Peyer's patch (tissue), 4 donors: ENCODE measurements around the gene TGFB1I1. TPM values are rescaled to one million over a fixed set of nuclear protein-coding genes. Genes with fewer than 3 reads are reported as not detected.
A peak's percentile ranks its signal among the peaks of the same experiment; 100 is the strongest.

Source experiments
- DNase-seq, 3 donors: peaks; one replicate each; pipeline ENCODE4 v3.0.0-alpha.2; 2017 to 2019
- H3K27ac ChIP-seq, 4 donors: fragments of 200-600 bp; sonication (generic); one replicate each; pipeline ENCODE4 v1.5.1; 2016 to 2019
- H3K27me3 ChIP-seq, 2 donors: fragments of 200-600 bp; sonication (generic); one replicate each; pipeline ENCODE4 v1.5.1; 2019
- H3K36me3 ChIP-seq, 3 donors: fragments of 200-600 bp; sonication (generic); one replicate each; pipeline ENCODE4 v1.5.1; 2016 to 2019
- H3K4me1 ChIP-seq, 4 donors: fragments of 200-600 bp; sonication (generic); one replicate each; pipeline ENCODE4 v1.5.1; 2016 to 2019
- H3K4me3 ChIP-seq, 4 donors: fragments of 200-600 bp; sonication (generic); 1 replicate in 3 of 4; 2 replicates in 1 of 4; pipeline ENCODE4 v1.5.1; 2016 to 2019; ENCODE audit warnings: mild to moderate bottlenecking in 1 of 4
- H3K9me3 ChIP-seq, 4 donors: fragments of 200-600 bp; sonication (generic); one replicate each; pipeline ENCODE4 v1.5.1; 2016 to 2019; ENCODE audit warnings: mild to moderate bottlenecking in 1 of 4
- POLR2A ChIP-seq, 2 donors: fragments of 450-650 bp; IDR thresholded peaks; one replicate each; pipeline ENCODE4 v1.5.1; 2017; ENCODE audit warnings: antibody characterized with exemption in 2 of 2, mild to moderate bottlenecking in 2 of 2, moderate library complexity in 2 of 2
- total RNA-seq, 4 donors: library from RNA; depleted of rRNA; stranded (reverse); fragments of >200 nt; gene quantifications; one replicate each; pipeline ENCODE4 v1.1.0, GENCODE V29; 2016
- TF ChIP-seq, protein P1 (sequence below), 6 experiments: fragments of 450-650 bp in 4 of 6; fragments of 200-600 bp in 2 of 6; sonication (generic) in 1 of 6; IDR thresholded peaks; one replicate each; pipeline ENCODE4 v1.5.1; 2017 to 2019; ENCODE audit warnings: antibody characterized with exemption in 6 of 6, mild to moderate bottlenecking in 3 of 6, moderate library complexity in 1 of 6

Gene TGFB1I1
- total RNA-seq, 4 donors from 2014 or later = 6.0 to 45.4 (median 18.2) TPM

- Histone ChIP-seq H3K27ac (peak overlapping the region in 3 of 4 donors; percentile 88 to 99 (median 97)), H3K27me3 (no peaks in the 10 kb centered on the region), H3K36me3 (peaks cover 0 to 4% (median 0%) of the 10 kb centered on the region in 3 donors), H3K9me3 (no peaks in the 10 kb centered on the region), H3K4me3 (peak overlapping the region in 3 of 4 donors; percentile 49 to 72 (median 65)), H3K4me1 (peaks cover 0 to 78% (median 13%) of the 10 kb centered on the region in 4 donors)
- peak in 2 of 3 donors; percentile 70 to 79 for DNase-seq
- TF ChIP-seq POLR2A (IDR thresholded peaks at IDR 0.05) = no peak
- TF ChIP-seq, protein P1, sequence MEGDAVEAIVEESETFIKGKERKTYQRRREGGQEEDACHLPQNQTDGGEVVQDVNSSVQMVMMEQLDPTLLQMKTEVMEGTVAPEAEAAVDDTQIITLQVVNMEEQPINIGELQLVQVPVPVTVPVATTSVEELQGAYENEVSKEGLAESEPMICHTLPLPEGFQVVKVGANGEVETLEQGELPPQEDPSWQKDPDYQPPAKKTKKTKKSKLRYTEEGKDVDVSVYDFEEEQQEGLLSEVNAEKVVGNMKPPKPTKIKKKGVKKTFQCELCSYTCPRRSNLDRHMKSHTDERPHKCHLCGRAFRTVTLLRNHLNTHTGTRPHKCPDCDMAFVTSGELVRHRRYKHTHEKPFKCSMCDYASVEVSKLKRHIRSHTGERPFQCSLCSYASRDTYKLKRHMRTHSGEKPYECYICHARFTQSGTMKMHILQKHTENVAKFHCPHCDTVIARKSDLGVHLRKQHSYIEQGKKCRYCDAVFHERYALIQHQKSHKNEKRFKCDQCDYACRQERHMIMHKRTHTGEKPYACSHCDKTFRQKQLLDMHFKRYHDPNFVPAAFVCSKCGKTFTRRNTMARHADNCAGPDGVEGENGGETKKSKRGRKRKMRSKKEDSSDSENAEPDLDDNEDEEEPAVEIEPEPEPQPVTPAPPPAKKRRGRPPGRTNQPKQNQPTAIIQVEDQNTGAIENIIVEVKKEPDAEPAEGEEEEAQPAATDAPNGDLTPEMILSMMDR (IDR thresholded peaks at IDR 0.05) = no peak
Measured at GRCh38 chr16:31475946-31476302, 4.0 kb downstream of the TGFB1I1 start.

- peak; percentile 95 to 97 (median 97) for DNase-seq
- Histone ChIP-seq H3K9me3 (no peaks in the 10 kb centered on the region), H3K27me3 (no peaks in the 10 kb centered on the region), H3K4me1 (peaks cover 0 to 76% (median 13%) of the 10 kb centered on the region in 4 donors), H3K27ac (peak overlapping the region; percentile 57 to 99 (median 92)), H3K36me3 (peaks cover 0 to 4% (median 0%) of the 10 kb centered on the region in 3 donors), H3K4me3 (peak overlapping the region; percentile 49 to 72 (median 62))
- TF ChIP-seq, protein P1 (IDR thresholded peaks at IDR 0.05) = no peak
- peak; percentile 83 to 94 for TF ChIP-seq POLR2A (IDR thresholded peaks at IDR 0.05)
Measured at GRCh38 chr16:31476303-31477219, 4.6 kb downstream of the TGFB1I1 start.

DNA sequence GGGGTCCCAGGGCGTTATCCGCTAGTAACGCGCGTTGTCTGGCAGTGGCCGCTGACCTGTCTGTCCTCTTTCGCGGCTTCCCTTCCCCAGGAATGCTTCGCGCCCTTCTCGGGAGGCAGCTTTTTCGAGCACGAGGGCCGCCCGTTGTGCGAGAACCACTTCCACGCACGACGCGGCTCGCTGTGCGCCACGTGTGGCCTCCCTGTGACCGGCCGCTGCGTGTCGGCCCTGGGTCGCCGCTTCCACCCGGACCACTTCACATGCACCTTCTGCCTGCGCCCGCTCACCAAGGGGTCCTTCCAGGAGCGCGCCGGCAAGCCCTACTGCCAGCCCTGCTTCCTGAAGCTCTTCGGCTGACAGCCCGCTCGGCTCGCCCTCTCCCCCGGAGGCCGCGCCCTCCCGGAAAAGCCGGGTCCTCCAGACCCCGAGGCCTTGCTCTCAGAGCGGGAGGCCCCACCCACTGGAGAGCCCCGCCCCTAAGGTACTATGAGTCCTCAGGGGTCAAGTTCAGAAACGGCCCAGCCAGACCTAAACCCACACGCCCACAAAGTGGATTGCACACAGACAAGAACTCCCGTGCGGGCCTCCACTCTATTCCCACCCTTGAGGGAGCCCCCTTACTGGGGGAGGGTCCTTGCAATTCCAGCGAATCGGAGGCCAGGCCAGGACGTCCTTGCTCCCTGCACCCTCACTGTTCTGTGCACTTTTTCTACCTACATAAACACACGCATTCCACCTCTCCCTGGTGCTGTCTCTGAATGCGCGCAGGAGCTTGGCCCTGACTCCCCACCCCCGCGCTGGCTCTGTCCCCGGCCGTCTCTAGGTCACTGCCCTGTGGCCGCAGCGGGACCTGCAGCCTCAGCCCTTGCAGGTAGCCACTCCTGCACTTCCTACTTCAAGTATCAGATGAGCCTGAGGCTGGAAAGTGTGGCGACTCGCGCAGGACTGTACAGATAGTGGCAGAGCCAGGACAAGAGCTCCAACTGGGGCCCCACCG, 5.6 kb downstream of the TGFB1I1 start:
- Histone ChIP-seq H3K36me3 (peaks cover 0 to 4% (median 0%) of the 10 kb centered on the region in 3 donors), H3K27me3 (no peaks in the 10 kb centered on the region), H3K27ac (peak overlapping the region; percentile 57 to 99 (median 92)), H3K4me1 (peaks cover 0 to 68% (median 7%) of the 10 kb centered on the region in 4 donors), H3K4me3 (peak overlapping the region; percentile 49 to 72 (median 62)), H3K9me3 (no peaks in the 10 kb centered on the region)
- DNase-seq = peak; percentile 61 to 90 (median 89)
- TF ChIP-seq POLR2A (IDR thresholded peaks at IDR 0.05) = peak; percentile 45 to 62
- TF ChIP-seq, protein P1 (IDR thresholded peaks at IDR 0.05) = peak in 4 of 6 experiments; percentile 15 to 63 (median 48)

- peaks cover 0 to 58% (median 7%) of the 10 kb centered on the region in 4 donors for H3K4me1 ChIP-seq
Measured at GRCh38 chr16:31478956-31479355, 7.0 kb downstream of the TGFB1I1 start.

More at GRCh38 chr16:31478956-31479355, 7.0 kb downstream of the TGFB1I1 start:
- H3K27me3 ChIP-seq = no peaks in the 10 kb centered on the region
- DNase-seq = peak in 1 of 3 donors; percentile 73
- H3K36me3 ChIP-seq = peaks cover 0 to 4% (median 0%) of the 10 kb centered on the region in 3 donors
- H3K4me3 ChIP-seq = no peak overlapping the region
- no peaks in the 10 kb centered on the region for H3K9me3 ChIP-seq
- TF ChIP-seq POLR2A (IDR thresholded peaks at IDR 0.05) = no peak
- TF ChIP-seq, protein P1 (IDR thresholded peaks at IDR 0.05) = peak in 1 of 6 experiments; percentile 4
- H3K27ac ChIP-seq = peak overlapping the region in 3 of 4 donors; percentile 36 to 88 (median 47)
